ENCODE results near the gene E2F3.
A peak's percentile ranks its signal among the peaks of the same experiment; 100 is the strongest.

The E2F3 gene

GRCh38 chr6:20402342-20403069 lies 827 bp downstream of the E2F3 start:
- DNase-seq (ENCODE audit: low spot score) = peak; percentile 30

GRCh38 chr6:20403070-20403765 lies 1.5 kb downstream of the E2F3 start:
- peak; percentile 78 for DNase-seq (ENCODE audit: low spot score)

GRCh38 chr6:20403766-20404640 lies 2.3 kb downstream of the E2F3 start:
- no peak for DNase-seq (ENCODE audit: low spot score)

GRCh38 chr6:20404641-20405032 lies 3.0 kb downstream of the E2F3 start:
- peak; percentile 65 for DNase-seq (ENCODE audit: low spot score)

- no peak for DNase-seq (ENCODE audit: low spot score)
Measured at GRCh38 chr6:20408851-20409250, 7.2 kb downstream of the E2F3 start.

GRCh38 chr6:20409427-20409971 lies 7.8 kb downstream of the E2F3 start:
- no peak for DNase-seq (ENCODE audit: low spot score)

GRCh38 chr6:20411544-20411943 lies 9.9 kb downstream of the E2F3 start:
- no peak for DNase-seq (ENCODE audit: low spot score)

GRCh38 chr6:20411953-20412681 lies 10.4 kb downstream of the E2F3 start:
- DNase-seq (ENCODE audit: low spot score) = no peak

- no peak for DNase-seq (ENCODE audit: low spot score)
Measured at GRCh38 chr6:20412682-20413073, 11.0 kb downstream of the E2F3 start.

- DNase-seq (ENCODE audit: low spot score) = no peak
Measured at GRCh38 chr6:20413826-20414225, 12.1 kb downstream of the E2F3 start.

GRCh38 chr6:20414711-20415110 lies 13.0 kb downstream of the E2F3 start:
- DNase-seq (ENCODE audit: low spot score) = no peak

- no peak for DNase-seq (ENCODE audit: low spot score)
Measured at GRCh38 chr6:20415304-20415703, 13.6 kb downstream of the E2F3 start.

- DNase-seq (ENCODE audit: low spot score) = no peak
Measured at GRCh38 chr6:20415712-20416454, 14.2 kb downstream of the E2F3 start.

GRCh38 chr6:20416567-20417345 lies 15.1 kb downstream of the E2F3 start:
- DNase-seq (ENCODE audit: low spot score) = no peak

- no peak for DNase-seq (ENCODE audit: low spot score)
Measured at GRCh38 chr6:20417819-20418218, 16.1 kb downstream of the E2F3 start.

- no peak for DNase-seq (ENCODE audit: low spot score)
Measured at GRCh38 chr6:20426177-20427082, 24.8 kb downstream of the E2F3 start.

- no peak for DNase-seq (ENCODE audit: low spot score)
Measured at GRCh38 chr6:20427856-20428255, 26.2 kb downstream of the E2F3 start.

- no peak for DNase-seq (ENCODE audit: low spot score)
Measured at GRCh38 chr6:20432692-20433091, 31.0 kb downstream of the E2F3 start.

GRCh38 chr6:20433321-20433720 lies 31.6 kb downstream of the E2F3 start:
- no peak for DNase-seq (ENCODE audit: low spot score)

Measured in hepatic stellate cell (primary cell).